HepG2 (cell line): ENCODE data around the gene UTRN.

Experiments used
- MATR3 ChIP-seq: sonication (generic); formaldehyde crosslinking; IDR thresholded peaks from 2 replicates; pipeline ENCODE4 v1.4.0; 2020; ENCODE audit warnings: missing genetic modification reagents
- NFE2L1 ChIP-seq: sonication (generic); formaldehyde crosslinking; IDR thresholded peaks from 2 replicates; pipeline ENCODE4 v1.4.0; 2020; ENCODE audit warnings: missing genetic modification reagents, mild to moderate bottlenecking, borderline replicate concordance
- STAG1 ChIP-seq: sonication (generic); formaldehyde crosslinking; IDR thresholded peaks from 2 replicates; pipeline ENCODE4 v1.4.0; 2020; ENCODE audit warnings: missing genetic modification reagents

GRCh38 chr6:144285548-144285797 is 338 bp downstream of the UTRN start:
- no peak for TF ChIP-seq NFE2L1 (CRISPR knock-in tag)
- no peak for TF ChIP-seq MATR3 (CRISPR knock-in tag)
- no peak for TF ChIP-seq STAG1 (CRISPR knock-in tag)
